ENCODE results near the gene CCDC174.

The CCDC174 gene

DNA sequence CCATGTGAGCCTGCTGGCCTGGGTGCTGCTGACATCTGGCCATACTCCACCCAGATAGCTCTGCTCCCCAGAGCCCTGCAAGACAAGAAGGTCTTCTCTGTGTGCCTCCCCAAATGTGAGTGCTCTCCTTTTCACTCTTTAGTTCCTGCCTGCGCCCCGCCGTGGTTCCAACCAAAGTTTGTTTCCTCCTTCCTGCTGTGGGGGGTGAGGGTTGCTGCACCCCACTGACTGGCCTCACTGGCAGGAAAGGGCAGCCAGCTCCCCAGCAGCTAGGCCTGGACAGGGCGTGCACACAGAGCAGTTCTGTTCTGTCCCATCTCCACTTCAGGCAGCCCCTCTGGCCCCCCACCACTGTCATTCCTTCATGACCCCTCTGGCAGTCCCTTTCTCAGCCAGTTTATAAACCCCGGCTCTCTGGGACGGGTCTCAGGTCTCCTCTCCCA, 5.4 kb upstream of the CCDC174 start:
- Histone ChIP-seq H3K18ac (ENCODE audit: low read length) (no peak overlapping the region), H2AFZ (ENCODE audit: low read length) (no peak overlapping the region), H3K4me1 (ENCODE audit: control insufficient read depth in 2 of 2, insufficient read depth in 1 of 2, low read depth in 1 of 2, low read length in 2 of 2) (no peaks in the 10 kb centered on the region), H3K79me1 (ENCODE audit: low read depth, low read length) (no peaks in the 10 kb centered on the region), H3K9ac (ENCODE audit: low read depth, low read length, poor library complexity) (no peak overlapping the region), H3K23ac (ENCODE audit: low read depth, low read length, poor library complexity) (peak overlapping the region; percentile 92), H3K9me3 (replicated peaks in 1 of 2; ENCODE audit: control insufficient read depth in 2 of 2, insufficient read depth in 1 of 2, low read depth in 1 of 2, low read length in 2 of 2) (no peaks in the 10 kb centered on the region), H3K36me3 (replicated peaks in 1 of 2; ENCODE audit: control insufficient read depth in 2 of 2, insufficient read depth in 2 of 2, low read length in 2 of 2) (no peaks in the 10 kb centered on the region), H3K27ac (replicated peaks; ENCODE audit: low read length) (no peak overlapping the region), H3K14ac (ENCODE audit: low read length) (peak overlapping the region; percentile 28), H2AK5ac (ENCODE audit: low read depth, low read length) (no peak overlapping the region), H4K8ac (ENCODE audit: low read depth, low read length) (no peak overlapping the region), H3K27me3 (ENCODE audit: control insufficient read depth in 3 of 3, insufficient read depth in 3 of 3, low read depth in 1 of 3, low read length in 3 of 3) (peaks cover 0 to 7% (median 0%) of the 10 kb centered on the region in 3 experiments), H3K4me2 (ENCODE audit: insufficient read depth, low read length, poor library complexity, severe bottlenecking) (no peak overlapping the region), H2BK5ac (ENCODE audit: low read length) (no peak overlapping the region), H3K4me3 (ENCODE audit: low read length in 2 of 2) (no peak overlapping the region), H4K91ac (ENCODE audit: low read depth, low read length, poor library complexity) (no peak overlapping the region), H2BK15ac (ENCODE audit: low read length) (no peak overlapping the region), H3K4ac (ENCODE audit: low read length) (no peak overlapping the region), H2BK120ac (ENCODE audit: low read depth, low read length) (no peak overlapping the region), H2BK12ac (ENCODE audit: low read length) (no peak overlapping the region)
- WGBS, 2 donors (ENCODE audit: extremely low coverage in 2 of 2, insufficient read length in 2 of 2, insufficient replicate concordance in 1 of 2), result no CpG with 5 or more reads among the region's 6 CpGs
- no peak for DNase-seq (ENCODE audit: low spot score)

DNA sequence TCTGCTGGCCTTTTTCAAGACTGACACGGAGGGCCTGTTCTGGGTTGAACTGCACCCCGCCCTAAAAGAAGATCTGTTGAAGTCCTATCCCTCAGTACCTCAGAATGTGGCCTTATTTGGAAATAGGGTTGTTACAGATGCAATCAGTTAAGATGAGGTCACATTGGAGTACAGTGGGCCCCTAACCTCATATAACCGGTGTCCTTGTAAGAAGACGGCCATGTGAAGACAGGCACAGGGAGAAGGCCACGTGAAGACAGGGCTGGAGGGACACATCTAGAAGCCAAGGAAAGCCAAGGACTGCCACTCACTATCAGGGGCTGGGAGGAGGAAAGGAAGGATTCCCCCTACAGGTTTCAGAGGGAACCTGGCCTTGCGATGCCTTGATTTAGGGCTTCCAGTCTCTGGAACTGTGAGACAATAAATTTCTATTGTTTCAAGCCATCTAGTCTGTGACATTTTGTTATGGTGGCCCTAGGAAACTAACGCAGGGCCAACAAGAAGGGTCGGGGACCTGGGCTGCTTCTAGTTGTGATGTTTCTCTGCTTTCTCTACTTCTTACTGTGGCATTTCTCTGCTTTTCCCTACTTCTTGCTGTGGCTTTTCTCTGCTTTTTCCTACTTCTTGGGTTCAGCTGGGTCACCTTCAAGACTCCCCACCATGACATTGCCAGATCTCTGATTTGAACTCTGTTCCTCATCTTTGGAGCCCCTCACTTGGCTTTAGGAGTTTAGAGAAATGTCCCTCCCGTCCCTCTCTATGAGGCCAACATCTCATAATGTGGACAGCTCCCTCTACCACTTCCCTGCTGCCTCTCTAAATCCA, 4.8 kb upstream of the CCDC174 start:
- Histone ChIP-seq H3K9ac (ENCODE audit: low read depth, low read length, poor library complexity) (no peak overlapping the region), H4K91ac (ENCODE audit: low read depth, low read length, poor library complexity) (no peak overlapping the region), H2BK120ac (ENCODE audit: low read depth, low read length) (no peak overlapping the region), H3K27ac (replicated peaks; ENCODE audit: low read length) (no peak overlapping the region), H3K79me1 (ENCODE audit: low read depth, low read length) (no peaks in the 10 kb centered on the region), H3K9me3 (replicated peaks in 1 of 2; ENCODE audit: control insufficient read depth in 2 of 2, insufficient read depth in 1 of 2, low read depth in 1 of 2, low read length in 2 of 2) (no peaks in the 10 kb centered on the region), H2BK5ac (ENCODE audit: low read length) (no peak overlapping the region), H3K4me3 (ENCODE audit: low read length in 2 of 2) (no peak overlapping the region), H3K14ac (ENCODE audit: low read length) (no peak overlapping the region), H3K36me3 (replicated peaks in 1 of 2; ENCODE audit: control insufficient read depth in 2 of 2, insufficient read depth in 2 of 2, low read length in 2 of 2) (no peaks in the 10 kb centered on the region), H3K4ac (ENCODE audit: low read length) (no peak overlapping the region), H3K4me2 (ENCODE audit: insufficient read depth, low read length, poor library complexity, severe bottlenecking) (no peak overlapping the region), H3K23ac (ENCODE audit: low read depth, low read length, poor library complexity) (no peak overlapping the region), H3K4me1 (ENCODE audit: control insufficient read depth in 2 of 2, insufficient read depth in 1 of 2, low read depth in 1 of 2, low read length in 2 of 2) (no peaks in the 10 kb centered on the region), H2BK15ac (ENCODE audit: low read length) (no peak overlapping the region), H4K8ac (ENCODE audit: low read depth, low read length) (no peak overlapping the region), H2AFZ (ENCODE audit: low read length) (no peak overlapping the region), H2BK12ac (ENCODE audit: low read length) (no peak overlapping the region), H3K18ac (ENCODE audit: low read length) (no peak overlapping the region), H3K27me3 (ENCODE audit: control insufficient read depth in 3 of 3, insufficient read depth in 3 of 3, low read depth in 1 of 3, low read length in 3 of 3) (peaks cover 0 to 4% (median 0%) of the 10 kb centered on the region in 3 experiments), H2AK5ac (ENCODE audit: low read depth, low read length) (no peak overlapping the region)
- no CpG with 5 or more reads among the region's 9 CpGs for WGBS, 2 donors (ENCODE audit: extremely low coverage in 2 of 2, insufficient read length in 2 of 2, insufficient replicate concordance in 1 of 2)
- no peak for DNase-seq (ENCODE audit: low spot score)

DNA sequence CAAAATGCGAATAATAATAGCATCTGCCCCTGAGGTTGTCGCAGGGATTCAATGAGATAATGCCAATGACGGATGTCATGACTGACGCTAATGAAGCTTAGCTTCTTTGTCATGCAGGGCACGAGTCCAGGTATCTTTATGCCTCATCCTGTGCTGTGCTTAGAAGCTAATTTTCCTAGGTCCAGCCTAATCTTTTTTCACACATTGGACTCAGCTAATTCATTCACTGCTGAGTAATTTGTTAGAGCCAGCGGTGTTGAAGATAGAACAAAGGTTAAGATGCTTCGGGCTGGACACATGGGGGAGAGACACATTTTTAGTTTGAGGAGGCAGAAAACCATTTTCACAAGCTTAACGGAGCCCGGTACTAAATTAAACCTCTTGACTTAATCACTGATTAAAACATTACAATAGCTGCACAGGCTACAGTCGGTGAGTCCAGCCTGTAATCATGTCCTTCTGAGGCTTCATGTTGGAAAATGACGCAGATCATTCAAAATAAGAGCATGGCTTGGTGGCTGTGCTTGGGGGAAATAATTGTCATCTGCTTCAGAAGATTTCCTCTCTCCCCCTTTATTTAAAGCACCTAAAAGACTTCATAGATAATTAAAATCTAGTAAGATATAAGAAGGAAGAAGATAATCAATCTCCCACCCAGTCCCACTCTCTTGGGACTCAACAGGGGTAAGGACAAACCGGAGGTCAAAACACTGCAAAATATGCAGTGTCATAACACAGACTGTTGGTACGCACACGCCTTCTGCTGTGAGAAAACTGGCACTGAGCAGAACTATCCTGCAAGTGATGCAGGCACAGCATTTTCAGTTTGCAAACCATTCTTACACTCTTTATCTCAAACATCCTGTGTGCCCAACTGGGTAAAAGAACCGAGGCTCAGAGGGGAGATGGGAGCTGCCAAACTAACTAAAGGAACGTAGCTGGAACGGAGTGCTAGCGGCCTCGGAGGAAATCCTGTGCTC, 3.3 kb upstream of the CCDC174 start:
- no peak overlapping the region for H3K23ac ChIP-seq (ENCODE audit: low read depth, low read length, poor library complexity)
- H3K4me3 ChIP-seq (ENCODE audit: low read length in 2 of 2), result no peak overlapping the region
- H3K36me3 ChIP-seq (replicated peaks in 1 of 2; ENCODE audit: control insufficient read depth in 2 of 2, insufficient read depth in 2 of 2, low read length in 2 of 2), result peaks cover 0 to under 1% of the 10 kb centered on the region in 2 donors
- no peaks in the 10 kb centered on the region for H3K9me3 ChIP-seq (replicated peaks in 1 of 2; ENCODE audit: control insufficient read depth in 2 of 2, insufficient read depth in 1 of 2, low read depth in 1 of 2, low read length in 2 of 2)
- no peak overlapping the region for H3K4me2 ChIP-seq (ENCODE audit: insufficient read depth, low read length, poor library complexity, severe bottlenecking)
- H2BK12ac ChIP-seq (ENCODE audit: low read length), result no peak overlapping the region
- H3K27ac ChIP-seq (replicated peaks; ENCODE audit: low read length), result no peak overlapping the region
- H3K4ac ChIP-seq (ENCODE audit: low read length), result no peak overlapping the region
- H2BK15ac ChIP-seq (ENCODE audit: low read length), result no peak overlapping the region
- no peak overlapping the region for H2BK120ac ChIP-seq (ENCODE audit: low read depth, low read length)
- peaks cover 2 to 8% of the 10 kb centered on the region in 2 donors for H3K4me1 ChIP-seq (ENCODE audit: control insufficient read depth in 2 of 2, insufficient read depth in 1 of 2, low read depth in 1 of 2, low read length in 2 of 2)
- H3K9ac ChIP-seq (ENCODE audit: low read depth, low read length, poor library complexity), result no peak overlapping the region
- no peaks in the 10 kb centered on the region for H3K27me3 ChIP-seq (ENCODE audit: control insufficient read depth in 3 of 3, insufficient read depth in 3 of 3, low read depth in 1 of 3, low read length in 3 of 3)
- H3K18ac ChIP-seq (ENCODE audit: low read length), result no peak overlapping the region
- no peak overlapping the region for H4K91ac ChIP-seq (ENCODE audit: low read depth, low read length, poor library complexity)
- H3K14ac ChIP-seq (ENCODE audit: low read length), result no peak overlapping the region
- H3K79me1 ChIP-seq (ENCODE audit: low read depth, low read length), result peaks cover 5% of the 10 kb centered on the region
- no peak for DNase-seq (ENCODE audit: low spot score)
- no peak overlapping the region for H2AK5ac ChIP-seq (ENCODE audit: low read depth, low read length)
- H2AFZ ChIP-seq (ENCODE audit: low read length), result no peak overlapping the region
- no peak overlapping the region for H2BK5ac ChIP-seq (ENCODE audit: low read length)
- no CpG with 5 or more reads among the region's 19 CpGs for WGBS, 2 donors (ENCODE audit: extremely low coverage in 2 of 2, insufficient read length in 2 of 2, insufficient replicate concordance in 1 of 2)
- no peak overlapping the region for H4K8ac ChIP-seq (ENCODE audit: low read depth, low read length)

DNA sequence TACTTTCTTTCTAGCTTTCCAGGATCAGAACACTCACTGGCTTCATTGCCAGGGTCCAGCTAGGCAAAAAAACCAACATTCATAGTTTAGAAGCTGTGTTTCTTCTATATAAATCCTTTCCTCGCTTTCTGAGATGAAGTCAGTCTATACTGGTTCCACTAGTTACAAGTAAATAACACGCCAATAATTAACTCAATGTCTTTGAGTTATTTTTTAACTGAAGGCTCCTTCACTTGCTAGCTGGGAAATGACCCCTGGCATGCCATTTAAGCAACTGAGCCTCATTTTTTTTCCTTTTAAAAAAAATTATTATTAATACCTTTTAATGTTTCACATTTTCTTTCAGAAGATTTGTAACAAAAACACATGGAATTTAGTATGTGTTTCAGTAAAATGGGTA, 2.1 kb upstream of the CCDC174 start:
- Histone ChIP-seq H3K27ac (replicated peaks; ENCODE audit: low read length) (no peak overlapping the region), H3K36me3 (replicated peaks in 1 of 2; ENCODE audit: control insufficient read depth in 2 of 2, insufficient read depth in 2 of 2, low read length in 2 of 2) (peaks cover 0 to 12% of the 10 kb centered on the region in 2 donors), H3K9ac (ENCODE audit: low read depth, low read length, poor library complexity) (no peak overlapping the region), H3K9me3 (replicated peaks in 1 of 2; ENCODE audit: control insufficient read depth in 2 of 2, insufficient read depth in 1 of 2, low read depth in 1 of 2, low read length in 2 of 2) (no peaks in the 10 kb centered on the region), H3K14ac (ENCODE audit: low read length) (no peak overlapping the region), H3K27me3 (ENCODE audit: control insufficient read depth in 3 of 3, insufficient read depth in 3 of 3, low read depth in 1 of 3, low read length in 3 of 3) (no peaks in the 10 kb centered on the region), H3K79me1 (ENCODE audit: low read depth, low read length) (peaks cover 5% of the 10 kb centered on the region), H3K4me3 (ENCODE audit: low read length in 2 of 2) (no peak overlapping the region), H2AK5ac (ENCODE audit: low read depth, low read length) (no peak overlapping the region), H2BK5ac (ENCODE audit: low read length) (no peak overlapping the region), H2BK12ac (ENCODE audit: low read length) (no peak overlapping the region), H3K18ac (ENCODE audit: low read length) (no peak overlapping the region), H3K4me2 (ENCODE audit: insufficient read depth, low read length, poor library complexity, severe bottlenecking) (no peak overlapping the region), H2BK15ac (ENCODE audit: low read length) (no peak overlapping the region), H4K91ac (ENCODE audit: low read depth, low read length, poor library complexity) (no peak overlapping the region), H3K4ac (ENCODE audit: low read length) (no peak overlapping the region), H3K4me1 (ENCODE audit: control insufficient read depth in 2 of 2, insufficient read depth in 1 of 2, low read depth in 1 of 2, low read length in 2 of 2) (peaks cover 2 to 8% of the 10 kb centered on the region in 2 donors), H2AFZ (ENCODE audit: low read length) (no peak overlapping the region), H2BK120ac (ENCODE audit: low read depth, low read length) (no peak overlapping the region), H4K8ac (ENCODE audit: low read depth, low read length) (no peak overlapping the region), H3K23ac (ENCODE audit: low read depth, low read length, poor library complexity) (no peak overlapping the region)
- no CpG with 5 or more reads among the region's 2 CpGs for WGBS, 2 donors (ENCODE audit: extremely low coverage in 2 of 2, insufficient read length in 2 of 2, insufficient replicate concordance in 1 of 2)
- no peak for DNase-seq (ENCODE audit: low spot score)

Data from neuronal stem cell (in vitro differentiated cells).